ENCODE results near the gene DGCR6.
"Not testable (repeated sequence)": the region's sequence is repeated elsewhere in the genome, so short reads cannot be mapped to it uniquely, and the experiment has no call there.

Gene DGCR6

DNA sequence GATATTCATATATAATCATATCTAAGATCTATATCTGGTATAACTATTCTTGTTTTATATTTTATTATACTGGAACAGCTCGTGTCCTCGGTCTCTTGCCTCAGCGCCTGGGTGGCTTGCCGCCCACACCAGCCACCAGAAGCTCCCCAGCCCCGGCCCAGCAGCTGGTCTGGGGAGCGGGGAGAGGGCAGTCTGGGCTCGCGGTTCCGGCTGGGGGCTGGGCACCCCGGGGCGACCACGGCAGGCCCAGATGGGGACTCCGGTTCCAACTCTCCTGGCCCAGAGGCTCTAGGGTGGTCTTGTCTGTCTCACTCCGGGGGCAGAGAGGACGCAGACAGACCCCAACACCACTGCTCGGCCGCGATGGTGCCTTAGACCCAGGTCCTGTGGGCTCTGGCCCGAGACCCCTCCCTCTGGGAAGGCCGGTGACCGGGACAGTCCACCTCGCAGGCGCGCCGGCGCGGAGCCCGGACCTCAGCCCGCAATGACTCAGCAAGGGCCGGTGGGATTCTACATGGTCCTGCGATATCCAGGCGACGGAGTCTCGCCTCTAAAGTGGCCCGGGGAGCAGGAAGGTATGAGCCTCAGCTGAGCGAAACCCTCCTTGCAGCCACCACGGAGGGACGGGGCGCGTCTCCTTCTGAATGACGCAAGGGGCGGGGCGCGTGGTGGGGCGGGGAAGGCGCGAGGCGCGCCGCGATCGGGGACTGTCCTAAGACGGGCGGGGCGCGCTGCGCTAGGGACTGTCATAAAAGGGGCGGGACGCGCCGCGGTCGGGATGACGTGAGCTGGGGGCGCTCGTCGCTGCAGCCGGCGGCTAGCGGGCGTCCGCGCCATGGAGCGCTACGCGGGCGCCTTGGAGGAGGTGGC, at the start of gene DGCR6:
Gene DGCR6 (plus strand): TSS at position 781 of the 870 bp plus-strand sequence. CDS start 55 bp downstream, at position 836.
- no peak within 1 kb of the TSS for H3K4me3 ChIP-seq (ENCODE audit: low read length)
- TF ChIP-seq, protein P1, sequence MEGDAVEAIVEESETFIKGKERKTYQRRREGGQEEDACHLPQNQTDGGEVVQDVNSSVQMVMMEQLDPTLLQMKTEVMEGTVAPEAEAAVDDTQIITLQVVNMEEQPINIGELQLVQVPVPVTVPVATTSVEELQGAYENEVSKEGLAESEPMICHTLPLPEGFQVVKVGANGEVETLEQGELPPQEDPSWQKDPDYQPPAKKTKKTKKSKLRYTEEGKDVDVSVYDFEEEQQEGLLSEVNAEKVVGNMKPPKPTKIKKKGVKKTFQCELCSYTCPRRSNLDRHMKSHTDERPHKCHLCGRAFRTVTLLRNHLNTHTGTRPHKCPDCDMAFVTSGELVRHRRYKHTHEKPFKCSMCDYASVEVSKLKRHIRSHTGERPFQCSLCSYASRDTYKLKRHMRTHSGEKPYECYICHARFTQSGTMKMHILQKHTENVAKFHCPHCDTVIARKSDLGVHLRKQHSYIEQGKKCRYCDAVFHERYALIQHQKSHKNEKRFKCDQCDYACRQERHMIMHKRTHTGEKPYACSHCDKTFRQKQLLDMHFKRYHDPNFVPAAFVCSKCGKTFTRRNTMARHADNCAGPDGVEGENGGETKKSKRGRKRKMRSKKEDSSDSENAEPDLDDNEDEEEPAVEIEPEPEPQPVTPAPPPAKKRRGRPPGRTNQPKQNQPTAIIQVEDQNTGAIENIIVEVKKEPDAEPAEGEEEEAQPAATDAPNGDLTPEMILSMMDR (IDR thresholded peaks at IDR 0.05; ENCODE audit: insufficient read depth, low read depth, low read length, missing control alignments): no peak
- no peak for DNase-seq (ENCODE audit: low read depth)

DNA sequence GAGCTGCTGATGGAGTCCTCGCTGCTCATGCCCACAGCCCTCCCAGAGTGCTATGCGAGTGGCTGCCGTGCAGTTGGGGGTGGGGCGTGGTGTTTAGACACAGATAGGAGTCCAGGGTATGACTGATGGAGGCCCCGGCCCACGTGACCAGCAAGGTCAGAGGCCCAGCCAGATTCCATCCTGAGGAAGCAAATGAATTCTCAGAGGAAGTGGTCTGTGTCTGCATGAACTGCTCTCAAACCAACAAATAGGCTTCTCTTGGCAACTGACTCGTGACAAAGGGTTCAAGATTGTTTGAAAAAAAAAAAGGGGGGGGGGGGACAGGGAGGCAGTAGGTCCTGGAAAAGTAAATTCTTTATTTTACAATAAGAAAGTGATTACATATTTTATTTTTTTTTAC, 46.8 kb upstream of the DGCR6 start:
- H3K4me3 ChIP-seq (ENCODE audit: low read length); DNase-seq (ENCODE audit: low read depth): not testable (repeated sequence)

DNA sequence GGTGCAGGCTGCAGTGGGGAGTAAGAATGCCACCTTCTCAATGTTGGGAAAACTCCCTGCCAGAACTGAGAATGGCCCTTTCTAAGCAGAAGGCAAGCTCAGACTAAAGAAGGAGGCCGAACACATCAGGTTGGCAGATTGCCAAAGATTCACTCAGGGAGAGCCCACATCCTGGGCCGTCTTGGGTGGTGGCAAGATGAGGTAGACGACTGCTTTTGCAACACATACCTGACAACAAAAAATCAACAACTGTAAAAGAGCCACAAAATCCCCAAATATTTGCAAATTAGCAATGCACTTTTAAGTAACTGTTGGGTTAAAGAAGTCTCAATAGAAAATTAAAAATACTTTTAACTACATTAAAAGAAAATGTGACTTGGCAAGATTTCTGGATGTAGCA, 24.9 kb upstream of the DGCR6 start:
- H3K4me3 ChIP-seq (ENCODE audit: low read length): not testable (repeated sequence)
- peak; percentile 49 for DNase-seq (ENCODE audit: low read depth)

DNA sequence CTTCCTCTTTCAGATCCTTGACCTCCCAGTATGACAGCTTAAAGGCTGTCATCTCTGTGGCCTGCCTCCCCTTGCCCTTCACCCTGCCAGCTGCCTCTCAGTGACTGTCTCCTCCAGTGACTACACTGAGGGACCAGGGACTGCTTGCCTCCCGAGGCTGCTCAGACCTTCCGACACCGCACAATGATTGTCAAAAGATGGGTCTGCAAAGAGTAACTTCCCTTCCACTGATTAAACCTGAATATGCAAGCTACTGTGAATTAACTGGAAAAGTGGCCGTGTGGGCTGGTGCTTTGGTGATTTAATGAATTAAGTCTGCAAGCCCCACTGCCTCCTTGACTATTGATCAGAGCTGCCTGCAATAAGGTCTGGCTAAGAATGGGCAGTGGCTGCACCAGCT, 21.7 kb upstream of the DGCR6 start:
- not testable (repeated sequence) for H3K4me3 ChIP-seq (ENCODE audit: low read length); DNase-seq (ENCODE audit: low read depth)

DNA sequence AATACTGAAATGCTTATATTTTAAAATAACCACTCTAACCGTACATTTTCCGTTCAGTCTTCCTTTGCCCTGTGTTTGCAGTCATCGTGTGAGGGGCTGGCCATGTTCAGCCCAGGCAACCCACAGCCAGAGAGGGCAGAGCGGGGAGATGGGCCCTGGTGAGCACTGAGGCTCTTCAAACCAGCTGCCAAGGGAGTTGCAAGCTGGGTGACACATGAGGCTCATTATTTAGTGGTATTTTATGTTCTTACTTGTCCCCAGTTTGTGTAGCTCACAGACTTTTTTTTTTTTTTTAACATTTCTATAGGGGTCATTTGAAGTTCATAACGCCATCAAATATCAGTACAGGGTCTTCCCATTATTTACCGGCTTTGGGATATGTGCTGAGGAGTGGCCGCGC, 18.0 kb upstream of the DGCR6 start:
- DNase-seq (ENCODE audit: low read depth): no peak
- H3K4me3 ChIP-seq (ENCODE audit: low read length): no peak overlapping the region
- TF ChIP-seq, protein P1 (IDR thresholded peaks at IDR 0.05; ENCODE audit: insufficient read depth, low read depth, low read length, missing control alignments): no peak

DNA sequence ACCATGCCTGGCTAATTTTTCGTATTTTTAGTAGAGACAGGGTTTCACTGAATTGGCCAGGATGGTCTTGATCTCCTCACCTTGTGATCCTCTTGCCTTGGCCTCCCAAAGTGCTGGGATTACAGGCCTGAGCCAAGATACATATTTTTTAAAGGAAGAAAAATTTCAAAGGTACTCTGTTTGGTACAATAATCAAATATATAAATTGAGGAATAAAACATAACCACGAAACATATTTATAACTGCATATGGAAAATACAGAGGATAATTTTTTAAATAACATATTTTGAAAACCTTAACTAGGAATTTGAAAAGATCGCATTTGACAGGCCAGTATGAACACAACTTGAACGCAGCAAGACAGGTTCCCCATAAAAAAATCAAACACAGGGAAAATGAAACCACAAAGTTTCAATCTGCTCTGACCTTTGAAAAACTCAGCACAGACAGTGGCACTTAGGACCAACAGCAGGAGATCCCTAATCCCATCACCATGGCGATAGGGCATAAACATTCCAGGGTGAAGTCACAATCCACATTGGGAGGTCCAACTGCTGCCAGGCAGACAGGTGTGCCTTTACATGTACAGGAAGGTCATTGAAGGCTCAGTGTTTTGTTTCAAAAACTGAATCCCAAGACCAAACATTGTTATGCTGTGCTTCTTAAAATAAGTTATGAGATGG, 15.5 kb upstream of the DGCR6 start:
- not testable (repeated sequence) for DNase-seq (ENCODE audit: low read depth); H3K4me3 ChIP-seq (ENCODE audit: low read length)

DNA sequence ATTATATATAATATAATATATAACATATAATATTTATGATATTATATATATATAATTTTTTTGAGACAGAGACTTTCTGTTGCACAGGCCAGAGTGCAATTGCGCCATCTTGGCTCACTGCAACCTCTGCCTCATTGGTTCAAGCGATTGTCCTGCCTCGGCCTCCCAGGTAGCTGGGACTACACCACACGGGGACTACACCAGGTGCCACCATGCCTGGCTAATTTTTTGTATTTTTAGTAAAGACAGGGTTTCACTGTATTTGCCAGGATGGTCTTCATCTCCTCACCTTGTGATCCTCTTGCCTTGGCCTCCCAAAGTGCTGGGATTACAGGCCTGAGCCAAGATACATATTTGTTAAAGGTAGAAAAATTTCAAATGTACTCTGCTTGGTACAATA, 12.3 kb upstream of the DGCR6 start:
- H3K4me3 ChIP-seq (ENCODE audit: low read length); DNase-seq (ENCODE audit: low read depth): not testable (repeated sequence)

DNA sequence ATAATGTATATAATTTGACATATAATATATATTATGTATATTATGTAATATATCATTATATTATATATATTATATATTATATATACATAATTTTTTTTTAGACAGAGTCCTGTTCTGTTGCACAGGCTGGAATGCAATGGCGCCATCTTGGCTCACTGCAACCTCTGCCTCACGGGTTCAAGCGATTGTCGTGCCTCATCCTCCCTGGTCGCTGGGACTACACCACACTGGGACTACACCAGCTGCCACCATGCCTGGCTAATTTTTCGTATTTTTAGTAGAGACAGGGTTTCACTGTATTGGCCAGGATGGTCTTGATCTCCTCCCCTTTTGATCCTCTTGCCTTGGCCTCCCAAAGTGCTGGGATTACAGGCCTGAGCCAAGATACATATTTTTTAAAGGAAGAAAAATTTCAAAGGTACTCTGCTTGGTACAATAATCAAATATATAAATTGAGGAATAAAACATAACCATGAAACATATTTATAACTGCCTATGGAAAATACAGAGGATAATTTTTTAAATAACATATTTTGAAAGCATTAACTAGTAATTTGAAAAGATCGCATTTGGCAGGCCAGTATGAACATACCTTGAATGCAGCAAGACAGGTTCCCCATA, 10.0 kb upstream of the DGCR6 start:
- DNase-seq (ENCODE audit: low read depth): not testable (repeated sequence)

DNA sequence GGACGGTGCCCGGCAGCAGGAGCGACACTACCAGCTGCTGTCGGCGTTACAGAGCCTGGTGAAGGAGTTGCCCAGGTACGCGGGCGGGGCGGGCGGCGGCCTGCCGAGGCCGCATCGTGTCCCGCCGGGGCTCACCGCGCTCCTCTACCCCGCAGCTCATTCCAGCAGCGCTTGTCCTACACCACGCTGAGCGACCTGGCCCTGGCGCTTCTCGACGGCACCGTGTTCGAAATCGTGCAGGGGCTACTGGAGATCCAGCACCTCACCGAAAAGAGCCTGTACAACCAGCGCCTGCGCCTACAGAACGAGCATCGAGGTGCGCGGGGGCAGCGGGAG, 258 bp downstream of the DGCR6 start:
- not testable (repeated sequence) for H3K4me3 ChIP-seq (ENCODE audit: low read length); DNase-seq (ENCODE audit: low read depth)

More for the DNA sequence above, 10.0 kb upstream of the DGCR6 start:
- not testable (repeated sequence) for H3K4me3 ChIP-seq (ENCODE audit: low read length)

DNA sequence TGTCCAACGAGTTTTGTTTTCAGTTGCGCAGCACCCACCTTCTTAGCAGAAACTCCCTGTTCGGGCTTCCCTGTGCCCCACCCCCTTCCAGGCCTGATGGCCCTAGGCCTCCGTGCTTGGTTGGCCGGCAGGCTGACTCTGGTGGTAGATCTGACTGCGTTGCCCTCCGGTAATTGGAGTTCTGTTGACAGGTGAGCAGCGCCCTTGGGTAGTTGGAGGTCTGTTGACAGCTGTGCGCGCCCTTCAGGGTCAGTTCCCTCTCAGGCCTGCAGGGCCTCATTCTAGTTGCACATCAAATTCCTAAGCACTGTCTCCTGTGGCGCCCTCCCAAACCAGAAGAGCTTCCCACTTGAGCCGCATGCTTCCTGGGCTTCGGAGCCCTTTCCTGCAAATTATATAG, 776 bp downstream of the DGCR6 start:
- DNase-seq (ENCODE audit: low read depth): no peak
- H3K4me3 ChIP-seq (ENCODE audit: low read length): no peak overlapping the region
- TF ChIP-seq, protein P1 (IDR thresholded peaks at IDR 0.05; ENCODE audit: insufficient read depth, low read depth, low read length, missing control alignments): no peak
